K562 (cell line): ENCODE measurements around the gene TDG. TPM values are rescaled to one million over a fixed set of nuclear protein-coding genes. Genes with fewer than 3 reads are reported as not detected.

ENCODE experiments used
- BRCA1 ChIP-seq, 2 experiments: fragments of 450-650 bp in 1 of 2; sonication (generic) in 1 of 2; formaldehyde crosslinking in 1 of 2; IDR thresholded peaks; 2 replicates each; pipeline versions ENCODE4 v1.5.0 to v1.6.1; 2017 to 2020; ENCODE audit warnings: mild to moderate bottlenecking in 1 of 2, missing genetic modification reagents in 1 of 2
- CREM ChIP-seq: IDR thresholded peaks from 2 replicates; pipeline ENCODE4 v1.6.1; 2014; ENCODE audit warnings: antibody characterized with exemption, low read depth
- FIP1L1 ChIP-seq: fragments of 200-400 bp; formaldehyde crosslinking; IDR thresholded peaks from 2 replicates; pipeline ENCODE4 v1.6.1; 2018; ENCODE audit warnings: mild to moderate bottlenecking, low read depth, low read length; ENCODE audit not compliant: poor library complexity, severe bottlenecking
- MCM2 ChIP-seq: fragments of 450-650 bp; IDR thresholded peaks from 2 replicates; pipeline ENCODE4 v1.6.1; 2017; ENCODE audit warnings: low read depth, mild to moderate bottlenecking
- MCM3 ChIP-seq: fragments of 450-650 bp; IDR thresholded peaks from 2 replicates; pipeline ENCODE4 v1.6.1; 2016
- MED1 ChIP-seq: sonication (generic); formaldehyde crosslinking; IDR thresholded peaks from 2 replicates; pipeline ENCODE4 v1.8.1; 2023; ENCODE audit warnings: missing genetic modification reagents, borderline replicate concordance
- MTA1 ChIP-seq: fragments of 450-650 bp; IDR thresholded peaks from 2 replicates; pipeline ENCODE4 v1.6.1; 2017; ENCODE audit warnings: borderline replicate concordance
- NCOA4 ChIP-seq: fragments of 450-650 bp; IDR thresholded peaks from 2 replicates; pipeline ENCODE4 v1.6.1; 2018; ENCODE audit warnings: mild to moderate bottlenecking; ENCODE audit not compliant: partially characterized antibody
- NFIX ChIP-seq: fragments of 250-450 bp; sonication (Bioruptor Pico); IDR thresholded peaks from 2 replicates; pipeline ENCODE4 v1.4.0; 2020; ENCODE audit warnings: low read depth, mild to moderate bottlenecking, moderate library complexity
- NRF1 ChIP-seq, 2 experiments: fragments of 450-650 bp; IDR thresholded peaks in 1 of 2; conservative IDR thresholded peaks in 1 of 2; 2 replicates each; pipeline ENCODE4 v1.6.1; 2014; ENCODE audit warnings: mild to moderate bottlenecking in 2 of 2
- PTRF ChIP-seq: fragments of 450-650 bp; IDR thresholded peaks from 2 replicates; pipeline ENCODE4 v1.6.1; 2016; ENCODE audit warnings: mild to moderate bottlenecking, missing genetic modification characterization, missing compliant biosample characterization
- PTTG1 ChIP-seq: fragments of 450-650 bp; IDR thresholded peaks from 2 replicates; pipeline ENCODE4 v1.6.1; 2016; ENCODE audit warnings: low read depth, mild to moderate bottlenecking, missing genetic modification characterization, missing compliant biosample characterization
- RBM34 ChIP-seq: fragments of 200-400 bp; formaldehyde crosslinking; IDR thresholded peaks from 2 replicates; pipeline ENCODE4 v1.6.1; 2018; ENCODE audit warnings: low read length, borderline replicate concordance; ENCODE audit not compliant: insufficient read depth
- SAFB ChIP-seq: fragments of 200-400 bp; formaldehyde crosslinking; IDR thresholded peaks from 2 replicates; pipeline ENCODE4 v1.6.1; 2017; ENCODE audit warnings: low read depth, low read length, borderline replicate concordance
- SNIP1 ChIP-seq: fragments of 450-650 bp; IDR thresholded peaks from 2 replicates; pipeline ENCODE4 v1.7.1; 2017; ENCODE audit warnings: low read depth, mild to moderate bottlenecking
- STAT5B ChIP-seq: fragments of 250-450 bp; sonication (Bioruptor Pico); IDR thresholded peaks from 2 replicates; pipeline ENCODE4 v1.8.0; 2021; ENCODE audit warnings: mild to moderate bottlenecking, inconsistent platforms
- SUPT5H ChIP-seq: fragments of 450-650 bp; IDR thresholded peaks from 2 replicates; pipeline ENCODE4 v1.6.1; 2016
- TEAD2 ChIP-seq: fragments of 450-650 bp; IDR thresholded peaks from 2 replicates; pipeline ENCODE4 v1.6.1; 2016; ENCODE audit warnings: missing genetic modification characterization, control low read depth, missing compliant biosample characterization
- TRIM28 ChIP-seq: fragments of 450-650 bp; IDR thresholded peaks from 2 replicates; pipeline ENCODE4 v1.6.1; 2017
- ZNF224 ChIP-seq: sonication (generic); formaldehyde crosslinking; IDR thresholded peaks from 2 replicates; pipeline ENCODE4 v1.8.0; 2022; ENCODE audit warnings: mild to moderate bottlenecking, missing genetic modification reagents
- ZNF41 ChIP-seq: fragments of 250-450 bp; sonication (Bioruptor Pico); conservative IDR thresholded peaks from 2 replicates; pipeline ENCODE4 v1.4.0; 2020; ENCODE audit warnings: mild to moderate bottlenecking
- ZNF431 ChIP-seq: sonication (generic); formaldehyde crosslinking; IDR thresholded peaks from 2 replicates; pipeline ENCODE4 v1.8.0; 2022; ENCODE audit warnings: mild to moderate bottlenecking, missing genetic modification reagents
- ZNF551 ChIP-seq: fragments of 250-450 bp; sonication (Bioruptor Pico); IDR thresholded peaks from 2 replicates; pipeline ENCODE4 v1.5.0; 2021; ENCODE audit warnings: mild to moderate bottlenecking, moderate library complexity
- ZNF778 ChIP-seq: fragments of 450-650 bp; formaldehyde crosslinking; IDR thresholded peaks from 2 replicates; pipeline ENCODE4 v1.4.0; 2020; ENCODE audit warnings: mild to moderate bottlenecking, moderate library complexity
- polyA plus RNA-seq, 8 experiments: library from polyadenylated mRNA; depleted of rRNA in 4 of 8; stranded (reverse) in 5 of 8; unstranded in 3 of 8; fragments of >200 nt; fragmentation: Nextera tagmentation in 2 of 8; fragmentation: Illumina TruSeq in 1 of 8; extraction: Ambion mirVana in 2 of 8; extraction: Trizol in 1 of 8; gene quantifications; 2 replicates each; pipeline versions ENCODE4 v1.2.1 to v1.2.3, GENCODE V29; 2011 to 2014; ENCODE audit warnings: inconsistent platforms in 1 of 8, missing spikeins in 1 of 8
- total RNA-seq, 7 experiments: library from RNA; depleted of rRNA in 6 of 7; stranded (reverse); fragments of >200 nt in 6 of 7; fragmentation: Illumina TruSeq in 2 of 7; extraction: Trizol in 2 of 7; gene quantifications; 2 replicates each; pipeline versions ENCODE4 v1.2.1 to v1.2.3, GENCODE V29; 2011 to 2021; ENCODE audit warnings: low replicate concordance in 1 of 7
- TF ChIP-seq, protein P1 (sequence below): IDR thresholded peaks from 2 replicates; pipeline ENCODE4 v1.6.1; 2011; ENCODE audit warnings: borderline replicate concordance, low read depth, mild to moderate bottlenecking, moderate library complexity, low read length; ENCODE audit not compliant: insufficient read depth, poor library complexity, severe bottlenecking
- TF ChIP-seq, protein P2 (sequence below): fragments of 450-650 bp; IDR thresholded peaks from 2 replicates; pipeline ENCODE4 v1.7.1; 2018; ENCODE audit warnings: mild to moderate bottlenecking, low read depth; ENCODE audit not compliant: partially characterized antibody

Gene TDG
- total and polyA plus RNA-seq, 9 of the 15 experiments (the other 6 are each of a cell fraction or from before 2014, with no cell fraction given), result 37.6 to 77.2 (median 64.0) TPM

- TF ChIP-seq, protein P1, sequence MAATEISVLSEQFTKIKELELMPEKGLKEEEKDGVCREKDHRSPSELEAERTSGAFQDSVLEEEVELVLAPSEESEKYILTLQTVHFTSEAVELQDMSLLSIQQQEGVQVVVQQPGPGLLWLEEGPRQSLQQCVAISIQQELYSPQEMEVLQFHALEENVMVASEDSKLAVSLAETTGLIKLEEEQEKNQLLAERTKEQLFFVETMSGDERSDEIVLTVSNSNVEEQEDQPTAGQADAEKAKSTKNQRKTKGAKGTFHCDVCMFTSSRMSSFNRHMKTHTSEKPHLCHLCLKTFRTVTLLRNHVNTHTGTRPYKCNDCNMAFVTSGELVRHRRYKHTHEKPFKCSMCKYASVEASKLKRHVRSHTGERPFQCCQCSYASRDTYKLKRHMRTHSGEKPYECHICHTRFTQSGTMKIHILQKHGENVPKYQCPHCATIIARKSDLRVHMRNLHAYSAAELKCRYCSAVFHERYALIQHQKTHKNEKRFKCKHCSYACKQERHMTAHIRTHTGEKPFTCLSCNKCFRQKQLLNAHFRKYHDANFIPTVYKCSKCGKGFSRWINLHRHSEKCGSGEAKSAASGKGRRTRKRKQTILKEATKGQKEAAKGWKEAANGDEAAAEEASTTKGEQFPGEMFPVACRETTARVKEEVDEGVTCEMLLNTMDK, result no peak
- peak; percentile 95 to 96 for TF ChIP-seq NRF1 (conservative IDR thresholded peaks at IDR 0.05 in 1 of 2, IDR thresholded peaks at IDR 0.05 in 1 of 2)
- TF ChIP-seq FIP1L1, result peak; percentile 66
- peak; percentile 76 for TF ChIP-seq CREM
- no peak for TF ChIP-seq SAFB
- TF ChIP-seq MCM2, result no peak
- no peak for TF ChIP-seq STAT5B
- TF ChIP-seq ZNF551 (CRISPR knock-in tag), result no peak
- TF ChIP-seq PTTG1, result no peak
- no peak for TF ChIP-seq RBM34
- no peak for TF ChIP-seq TRIM28
- no peak for TF ChIP-seq TEAD2 (tag)
- peak; percentile 72 for TF ChIP-seq ZNF431 (CRISPR knock-in tag)
- TF ChIP-seq NFIX, result no peak
- peak; percentile 54; the same call in 1 of the 2 replicates for TF ChIP-seq SNIP1
- TF ChIP-seq ZNF778, result no peak
- TF ChIP-seq ZNF41 (CRISPR knock-in tag), result no peak
- no peak for TF ChIP-seq ZNF224 (CRISPR knock-in tag)
- TF ChIP-seq MED1 (CRISPR knock-in tag), result no peak
- peak; percentile 93 for TF ChIP-seq SUPT5H
- TF ChIP-seq MCM3, result no peak
- 0 out of 2 replicates have a peak, but pooled peaks have one; percentile 42 for TF ChIP-seq MTA1
- TF ChIP-seq, protein P2, sequence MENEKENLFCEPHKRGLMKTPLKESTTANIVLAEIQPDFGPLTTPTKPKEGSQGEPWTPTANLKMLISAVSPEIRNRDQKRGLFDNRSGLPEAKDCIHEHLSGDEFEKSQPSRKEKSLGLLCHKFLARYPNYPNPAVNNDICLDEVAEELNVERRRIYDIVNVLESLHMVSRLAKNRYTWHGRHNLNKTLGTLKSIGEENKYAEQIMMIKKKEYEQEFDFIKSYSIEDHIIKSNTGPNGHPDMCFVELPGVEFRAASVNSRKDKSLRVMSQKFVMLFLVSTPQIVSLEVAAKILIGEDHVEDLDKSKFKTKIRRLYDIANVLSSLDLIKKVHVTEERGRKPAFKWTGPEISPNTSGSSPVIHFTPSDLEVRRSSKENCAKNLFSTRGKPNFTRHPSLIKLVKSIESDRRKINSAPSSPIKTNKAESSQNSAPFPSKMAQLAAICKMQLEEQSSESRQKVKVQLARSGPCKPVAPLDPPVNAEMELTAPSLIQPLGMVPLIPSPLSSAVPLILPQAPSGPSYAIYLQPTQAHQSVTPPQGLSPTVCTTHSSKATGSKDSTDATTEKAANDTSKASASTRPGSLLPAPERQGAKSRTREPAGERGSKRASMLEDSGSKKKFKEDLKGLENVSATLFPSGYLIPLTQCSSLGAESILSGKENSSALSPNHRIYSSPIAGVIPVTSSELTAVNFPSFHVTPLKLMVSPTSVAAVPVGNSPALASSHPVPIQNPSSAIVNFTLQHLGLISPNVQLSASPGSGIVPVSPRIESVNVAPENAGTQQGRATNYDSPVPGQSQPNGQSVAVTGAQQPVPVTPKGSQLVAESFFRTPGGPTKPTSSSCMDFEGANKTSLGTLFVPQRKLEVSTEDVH, result peak; percentile 81
- no peak for TF ChIP-seq PTRF (tag)
- TF ChIP-seq BRCA1 (IDR thresholded peaks at IDR 0.05), result no peak
- TF ChIP-seq BRCA1 (CRISPR knock-in tag; IDR thresholded peaks at IDR 0.05), result no peak
- TF ChIP-seq NCOA4, result no peak
Measured at GRCh38 chr12:103965590-103966504, at the start of gene TDG (continued).
